Measurements from ENCODE around the gene FAM50A.

The FAM50A gene

GRCh38 chrX:154417157-154417556 lies 26.8 kb upstream of the FAM50A start:
- DNase-seq = no peak

DNA sequence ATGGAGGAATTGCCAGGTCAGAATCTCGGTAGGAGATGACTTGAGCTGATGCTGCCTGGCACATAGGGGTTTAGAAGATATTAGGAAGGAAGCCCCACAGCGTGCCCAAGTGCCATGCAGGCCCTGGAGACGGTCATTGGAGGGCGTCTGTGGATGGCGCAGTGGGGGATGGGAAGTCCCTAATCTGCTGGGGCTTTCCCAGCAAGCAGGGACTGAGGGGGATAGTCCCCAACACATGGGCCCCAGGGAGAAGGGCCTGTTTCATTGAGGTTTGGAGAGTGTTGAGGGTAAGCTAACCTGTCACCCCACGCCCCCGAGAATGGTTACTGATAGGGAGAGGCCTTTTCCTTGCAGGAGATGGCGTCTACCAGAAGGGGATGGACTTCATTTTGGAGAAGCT lies 24.8 kb upstream of the FAM50A start:
- no peak for DNase-seq

GRCh38 chrX:154419688-154420401 lies 24.1 kb upstream of the FAM50A start:
- DNase-seq = no peak

- no peak for DNase-seq
Observed at GRCh38 chrX:154420402-154420756, 23.6 kb upstream of the FAM50A start.

- DNase-seq = no peak
Observed at GRCh38 chrX:154426916-154427770, 16.8 kb upstream of the FAM50A start.

DNA sequence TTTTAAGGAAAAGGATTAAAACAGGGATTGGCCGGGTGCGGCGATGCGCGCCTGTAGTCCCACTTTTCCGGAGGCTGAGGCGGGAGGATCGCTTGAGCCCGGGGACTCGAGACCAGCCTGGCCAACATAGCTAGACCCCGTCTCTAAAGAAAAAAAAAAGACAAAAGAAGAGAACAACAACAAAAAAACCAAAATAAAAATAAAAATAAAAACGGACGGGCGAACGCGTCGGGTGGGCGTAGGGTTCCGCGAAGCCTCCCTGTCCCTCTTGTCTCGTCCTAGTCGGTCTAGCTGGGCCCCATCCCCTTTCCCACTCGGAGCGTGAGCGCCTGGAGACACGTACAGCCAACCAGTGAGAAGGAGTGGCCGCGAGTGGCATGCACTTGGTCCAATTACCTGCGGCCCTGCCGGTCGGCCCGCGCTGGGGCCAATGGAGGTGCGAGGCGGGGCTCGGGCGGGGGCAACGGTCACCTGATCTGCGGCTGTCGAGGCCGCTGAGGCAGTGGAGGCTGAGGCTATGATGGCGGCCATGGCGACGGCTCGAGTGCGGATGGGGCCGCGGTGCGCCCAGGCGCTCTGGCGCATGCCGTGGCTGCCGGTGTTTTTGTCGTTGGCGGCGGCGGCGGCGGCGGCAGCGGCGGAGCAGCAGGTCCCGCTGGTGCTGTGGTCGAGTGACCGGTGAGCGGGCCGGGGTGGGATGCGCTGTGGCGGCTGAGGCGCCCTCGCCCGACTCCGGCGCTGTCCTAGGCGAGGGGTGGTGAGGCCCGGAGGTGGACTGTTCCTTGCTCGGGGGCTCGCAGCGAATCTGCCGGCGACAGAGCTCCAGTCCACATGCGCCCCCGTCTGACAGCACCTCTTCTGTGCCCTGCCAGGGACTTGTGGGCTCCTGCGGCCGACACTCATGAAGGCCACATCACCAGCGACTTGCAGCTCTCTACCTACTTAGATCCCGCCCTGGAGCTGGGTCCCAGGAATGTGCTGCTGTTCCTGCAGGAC lies 15.5 kb upstream of the FAM50A start, which contains the start of gene ATP6AP1:
TSS of gene ATP6AP1 (plus strand) at position 502 of the 996 bp plus-strand sequence. CDS start at position 518, 16 bp downstream.
- DNase-seq = peak; percentile 63

- DNase-seq = no peak
Observed at GRCh38 chrX:154429711-154430110, 14.2 kb upstream of the FAM50A start.

DNA sequence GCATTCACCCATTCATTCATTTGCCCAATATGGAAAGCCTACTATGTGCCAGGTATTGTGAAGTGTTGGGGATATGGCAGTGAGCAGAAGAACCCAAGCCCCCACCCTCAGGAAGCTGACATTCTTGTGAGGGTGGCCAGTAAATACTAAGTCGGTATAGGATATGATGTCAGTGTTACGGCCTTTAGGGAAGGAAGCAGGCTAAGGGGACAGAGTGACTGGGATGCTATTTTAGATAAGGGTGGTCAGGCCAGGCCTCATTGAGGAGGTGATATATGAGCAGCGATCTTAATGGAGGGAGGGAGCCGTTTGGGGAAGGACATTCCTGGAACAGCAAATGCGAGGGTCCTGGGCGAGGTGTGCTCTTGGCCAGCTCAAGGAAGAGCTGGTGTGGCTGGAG lies 13.5 kb upstream of the FAM50A start:
- no peak for DNase-seq

DNA sequence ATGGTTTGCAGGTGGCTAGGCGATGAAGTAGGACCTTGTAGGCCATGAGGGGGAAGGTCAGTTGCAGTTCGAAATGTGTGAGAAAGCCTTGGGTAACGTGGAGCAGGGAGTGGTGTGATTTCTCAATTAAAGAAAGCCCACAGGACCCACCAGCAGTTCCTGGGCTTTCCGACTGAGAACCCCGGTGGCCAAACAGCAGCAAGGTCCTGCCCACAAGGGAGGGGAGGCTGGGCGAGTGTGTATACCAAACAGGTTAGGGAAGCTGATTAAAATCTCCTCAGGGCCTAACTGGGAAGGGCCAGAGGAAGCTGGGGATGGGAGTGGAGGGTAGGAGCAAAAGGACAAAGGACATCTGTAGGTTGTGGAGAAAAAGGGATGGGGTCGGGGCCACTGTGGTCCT lies 13.0 kb upstream of the FAM50A start:
- DNase-seq = no peak

DNA sequence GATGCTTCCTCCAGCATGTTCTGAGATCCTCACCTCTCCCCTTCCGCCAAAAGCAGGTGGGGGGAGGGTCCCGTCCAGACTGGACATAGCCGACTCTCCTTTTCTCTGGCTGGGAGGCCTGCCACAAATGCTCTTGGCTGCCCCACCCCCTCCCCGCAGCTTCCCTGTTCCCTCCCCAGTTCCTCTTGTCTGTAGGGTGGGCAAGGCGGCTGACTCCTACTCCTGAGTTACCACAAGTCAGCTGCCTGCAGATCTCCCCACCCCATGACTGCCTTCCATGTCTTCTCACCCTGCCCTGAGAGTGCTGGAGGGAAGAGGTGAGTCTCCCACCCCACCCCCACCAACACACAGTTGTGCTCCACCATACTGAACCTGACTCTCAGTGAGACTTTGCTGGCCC lies 12.6 kb upstream of the FAM50A start:
- DNase-seq = no peak

DNA sequence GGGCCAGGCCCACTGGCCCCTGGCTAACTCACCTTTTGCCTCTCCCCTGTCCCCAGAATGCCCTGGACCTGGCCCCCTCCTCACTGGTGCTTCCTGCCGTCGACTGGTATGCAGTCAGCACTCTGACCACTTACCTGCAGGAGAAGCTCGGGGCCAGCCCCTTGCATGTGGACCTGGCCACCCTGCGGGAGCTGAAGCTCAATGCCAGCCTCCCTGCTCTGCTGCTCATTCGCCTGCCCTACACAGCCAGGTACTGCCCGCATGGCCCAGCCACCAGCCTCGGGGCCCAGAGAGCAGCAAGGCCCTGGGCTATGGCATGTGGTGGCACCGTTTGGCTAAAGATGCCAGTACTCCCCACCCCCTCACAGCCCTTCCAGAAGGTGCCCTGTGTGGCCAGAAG lies 11.7 kb upstream of the FAM50A start:
- DNase-seq = no peak

GRCh38 chrX:154433605-154434004 lies 10.3 kb upstream of the FAM50A start:
- no peak for DNase-seq

DNA sequence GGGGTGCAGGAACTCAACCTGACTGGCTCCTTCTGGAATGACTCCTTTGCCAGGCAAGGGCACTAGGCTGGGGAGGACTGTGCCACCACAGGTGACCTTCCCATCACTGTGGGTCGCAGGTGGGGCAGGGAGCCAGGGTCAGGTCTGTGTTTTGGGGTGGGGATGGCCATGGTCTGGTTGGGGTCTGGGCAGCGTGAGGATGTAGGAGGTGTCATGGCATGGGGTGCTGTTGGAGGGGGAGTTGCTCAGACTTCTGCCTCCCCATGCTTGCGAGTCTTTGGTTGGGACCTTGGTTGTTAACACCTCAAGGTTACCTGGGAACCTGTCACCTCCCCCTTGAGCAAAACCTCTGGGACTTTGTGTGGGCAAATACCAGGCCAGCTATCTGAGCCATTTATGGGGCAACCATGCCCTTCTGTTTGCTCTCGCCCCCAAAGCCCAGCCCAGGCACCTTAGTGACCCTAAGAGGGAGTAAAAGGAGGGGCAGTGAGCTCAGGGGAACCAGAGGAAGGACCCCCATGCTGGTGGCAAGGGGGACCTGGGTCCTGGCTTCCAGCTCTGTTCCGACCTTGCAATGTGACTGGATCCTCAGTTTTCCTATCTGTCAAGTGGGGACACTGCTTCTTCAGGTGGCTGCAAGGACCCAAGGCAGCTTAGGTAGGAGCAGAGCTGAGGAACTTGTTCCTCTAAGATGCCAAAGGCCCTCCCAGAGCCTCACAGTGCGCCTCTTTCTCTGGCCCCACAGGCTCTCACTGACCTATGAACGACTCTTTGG lies 9.4 kb upstream of the FAM50A start:
- DNase-seq = no peak

DNA sequence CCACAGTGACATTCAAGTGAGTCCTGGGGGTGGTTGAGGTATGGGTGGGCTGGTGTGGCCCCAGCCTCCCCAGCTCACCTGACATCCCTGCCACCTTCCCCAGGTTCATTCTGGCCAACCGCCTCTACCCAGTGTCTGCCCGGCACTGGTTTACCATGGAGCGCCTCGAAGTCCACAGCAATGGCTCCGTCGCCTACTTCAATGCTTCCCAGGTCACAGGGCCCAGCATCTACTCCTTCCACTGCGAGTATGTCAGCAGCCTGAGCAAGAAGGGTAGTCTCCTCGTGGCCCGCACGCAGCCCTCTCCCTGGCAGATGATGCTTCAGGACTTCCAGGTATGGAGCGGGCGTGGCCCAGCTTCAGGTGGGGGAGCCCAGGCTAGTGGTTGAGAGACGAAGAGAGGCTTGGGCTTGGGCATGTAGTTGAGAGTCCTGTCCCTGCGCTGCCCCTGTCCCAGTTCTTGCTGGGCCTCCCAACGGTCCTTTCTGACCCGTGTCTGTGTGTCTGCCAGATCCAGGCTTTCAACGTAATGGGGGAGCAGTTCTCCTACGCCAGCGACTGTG lies 8.7 kb upstream of the FAM50A start:
- no peak for DNase-seq

DNA sequence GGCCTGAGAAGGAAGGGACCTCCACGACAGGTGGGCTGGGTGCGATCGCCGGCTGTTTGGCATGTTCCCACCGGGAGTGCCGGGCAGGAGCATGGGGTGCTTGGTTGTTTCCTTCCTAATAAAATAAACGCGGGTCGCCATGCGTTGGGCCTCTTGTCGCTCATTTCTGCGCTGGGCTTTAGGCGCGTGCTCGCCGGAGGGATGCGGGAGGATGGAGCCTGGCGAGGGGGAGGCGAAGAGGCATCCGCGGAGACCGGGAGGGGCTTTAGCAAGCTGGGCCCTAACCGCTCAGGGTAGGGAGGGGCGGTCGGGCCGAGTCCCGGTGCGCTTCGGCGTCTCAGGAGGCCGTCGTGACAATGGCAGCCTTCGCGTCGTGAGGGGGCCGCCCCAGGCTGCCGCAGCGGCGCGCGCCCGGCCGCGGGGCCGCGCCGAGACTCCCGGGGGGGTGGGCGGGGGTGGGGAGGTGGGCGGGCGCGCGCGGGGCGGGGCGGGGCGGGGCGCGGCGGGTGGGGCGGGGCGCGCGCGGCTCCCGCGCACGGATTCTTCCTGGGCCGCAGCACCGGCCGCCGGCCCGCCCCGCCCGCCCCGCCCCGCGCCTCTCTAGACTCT lies 7.5 kb upstream of the FAM50A start:
- DNase-seq = no peak

- no peak for DNase-seq
Observed at GRCh38 chrX:154436983-154437752, 6.8 kb upstream of the FAM50A start, which contains the start of gene GDI1. GDI1 (plus strand) TSS chrX:154437154; CDS start chrX:154437255, 101 bp downstream.

GRCh38 chrX:154437971-154438893 lies 5.7 kb upstream of the FAM50A start:
- DNase-seq = no peak

- DNase-seq = no peak
Observed at GRCh38 chrX:154439841-154440240, 4.1 kb upstream of the FAM50A start.

DNA sequence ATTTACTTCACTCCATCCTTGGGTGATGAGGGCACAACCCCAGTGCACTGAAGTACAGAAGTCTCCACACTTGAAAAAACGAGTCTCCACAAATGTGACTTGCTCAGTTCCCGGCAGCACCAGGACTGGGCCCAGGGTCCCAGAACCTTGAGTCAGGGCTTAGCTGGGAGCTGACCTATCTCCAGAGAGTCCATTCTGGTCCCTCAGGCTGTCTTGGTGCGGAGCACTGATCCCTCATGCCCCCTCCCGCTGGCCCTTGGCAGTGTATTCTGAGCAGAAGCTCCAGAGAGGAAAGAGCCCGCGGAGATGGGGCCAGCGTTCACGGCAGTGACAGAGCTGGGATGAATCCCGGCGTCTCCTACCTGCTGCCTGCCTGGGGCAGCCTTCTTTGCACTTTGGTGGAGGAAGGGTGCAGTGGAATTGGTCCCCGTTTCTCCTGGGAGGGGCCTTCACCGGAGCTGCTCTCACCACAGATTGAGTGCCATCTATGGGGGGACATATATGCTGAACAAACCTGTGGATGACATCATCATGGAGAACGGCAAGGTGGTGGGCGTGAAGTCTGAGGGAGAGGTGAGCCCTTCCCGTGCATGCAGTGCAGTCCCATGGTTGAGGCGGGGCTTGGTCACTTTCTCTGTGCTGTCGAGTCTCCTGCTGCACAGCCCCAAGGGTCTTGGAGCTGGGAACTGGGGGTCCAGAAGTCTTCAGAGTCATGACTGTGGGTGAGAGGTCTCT lies 3.2 kb upstream of the FAM50A start:
- DNase-seq = no peak
